Suppressor macrophage treated with lipopolysaccharide for 4 hours (primary cell): Measurements from ENCODE around the gene EPAS1.

Source experiments
- DNase-seq: peaks from one replicate; pipeline ENCODE4 v3.0.0-alpha.2; 2020

EPAS1 gene

DNA sequence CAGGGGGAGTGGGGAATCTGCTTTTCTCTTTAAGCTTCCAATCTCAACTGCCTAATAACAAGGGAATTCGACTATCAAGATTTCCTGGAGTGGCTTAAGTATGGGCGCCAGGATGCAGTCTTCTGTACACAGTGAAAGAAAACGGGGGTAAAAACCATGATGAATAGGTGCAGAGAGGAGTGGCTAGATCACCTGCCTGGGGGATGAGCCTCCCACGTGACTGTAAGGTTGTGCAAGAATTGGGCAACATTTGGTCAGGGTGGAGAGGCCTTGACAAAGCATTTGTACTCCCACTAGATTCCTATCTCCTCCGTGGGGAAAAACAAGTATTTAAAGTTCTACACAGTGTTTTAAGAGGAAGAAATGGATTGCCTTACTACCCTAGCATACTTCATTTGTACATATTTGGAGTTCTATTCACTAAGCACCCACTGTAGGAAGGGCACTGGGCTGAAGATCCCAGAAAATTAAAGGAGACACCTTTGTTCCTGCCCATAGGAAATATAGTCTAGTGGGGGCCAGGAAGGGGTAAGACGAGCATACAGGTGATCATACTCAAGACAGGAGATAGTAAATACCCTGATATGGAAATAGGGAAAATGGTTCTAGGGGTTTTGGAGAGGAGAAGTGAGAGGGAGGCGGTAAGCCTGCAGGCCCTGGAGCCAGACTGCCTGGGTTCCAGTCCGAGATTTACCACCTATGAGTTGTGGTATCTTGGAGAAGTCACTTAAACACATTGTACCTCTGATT is 29.2 kb downstream of the EPAS1 start:
- DNase-seq, result peak; percentile 26

DNA sequence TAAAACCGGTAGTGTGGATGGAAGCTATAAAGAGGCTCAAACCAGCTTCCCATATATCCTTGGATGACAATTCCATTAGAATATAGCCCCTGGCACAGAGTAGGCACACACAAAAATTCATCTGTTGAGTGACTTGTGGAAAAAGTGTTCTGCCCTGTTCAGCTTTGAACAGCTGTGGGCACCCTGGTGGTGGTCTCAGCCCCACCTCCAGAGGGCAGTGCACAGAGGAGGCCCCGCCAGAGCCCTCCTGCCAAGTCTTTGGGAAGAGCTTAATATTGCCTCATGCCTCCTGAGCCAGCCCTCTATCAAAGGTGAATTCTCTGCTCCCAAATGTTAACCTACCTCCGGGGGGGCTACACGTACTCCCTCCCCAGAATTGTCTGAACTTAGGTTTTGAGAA is 30.4 kb downstream of the EPAS1 start:
- DNase-seq, result no peak

DNA sequence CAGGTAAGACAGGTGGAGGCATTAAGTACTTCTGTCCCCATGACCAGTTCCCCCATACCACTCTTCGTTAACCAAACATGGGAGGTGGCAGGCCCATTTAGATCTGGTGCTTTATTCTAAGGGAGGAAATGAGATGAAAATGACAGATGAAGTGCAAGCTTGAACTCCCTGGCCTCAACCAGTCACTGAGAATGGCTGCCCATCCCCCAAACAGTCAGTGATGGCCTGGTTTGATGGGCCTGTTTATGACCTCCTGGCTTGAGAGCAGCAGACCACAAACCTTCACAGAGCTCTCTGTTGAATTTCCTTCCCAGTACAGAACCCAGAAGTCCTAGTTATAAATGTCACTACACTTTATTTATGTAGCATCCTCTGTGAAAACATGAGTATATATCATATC is 31.1 kb downstream of the EPAS1 start:
- DNase-seq, result no peak

DNA sequence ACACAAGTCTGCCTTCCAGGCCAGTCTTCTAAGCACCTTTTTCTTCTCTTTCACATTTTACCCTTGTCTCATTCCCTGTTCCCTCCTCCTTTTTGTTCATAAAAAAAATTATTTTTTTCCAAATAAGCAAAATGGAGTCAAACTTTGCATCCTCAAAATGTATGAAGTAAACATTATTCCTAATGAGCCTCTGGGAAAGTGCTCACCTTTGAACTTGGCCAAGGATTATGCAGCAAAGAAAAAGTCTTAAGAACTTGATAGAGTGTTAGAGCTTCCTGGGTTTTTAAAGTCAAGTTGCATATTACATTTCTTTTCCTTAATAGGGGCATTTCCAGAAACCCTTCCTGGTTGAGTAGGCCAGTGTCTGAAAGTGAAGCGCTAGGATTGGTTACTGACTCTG is 31.6 kb downstream of the EPAS1 start:
- no peak for DNase-seq

DNA sequence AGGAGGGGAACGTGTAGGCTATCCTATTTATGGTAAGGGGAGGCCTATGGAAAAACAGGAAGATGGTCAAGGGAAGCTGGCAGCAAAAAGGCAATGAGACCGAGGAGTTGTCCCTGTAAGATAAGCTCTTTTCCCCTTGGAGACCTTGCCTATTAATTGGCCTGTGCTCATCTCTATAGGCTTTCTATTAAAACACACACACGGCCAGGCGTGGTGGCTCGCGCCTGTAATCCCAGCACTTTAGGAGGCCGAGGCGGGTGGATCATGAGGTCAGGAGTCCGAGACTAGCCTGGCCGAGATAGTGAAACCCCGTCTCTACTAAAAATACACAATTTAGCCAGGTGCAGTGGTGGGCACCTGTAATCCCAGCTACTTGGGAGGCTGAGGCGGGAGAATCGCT is 32.1 kb downstream of the EPAS1 start:
- DNase-seq, result no peak

DNA sequence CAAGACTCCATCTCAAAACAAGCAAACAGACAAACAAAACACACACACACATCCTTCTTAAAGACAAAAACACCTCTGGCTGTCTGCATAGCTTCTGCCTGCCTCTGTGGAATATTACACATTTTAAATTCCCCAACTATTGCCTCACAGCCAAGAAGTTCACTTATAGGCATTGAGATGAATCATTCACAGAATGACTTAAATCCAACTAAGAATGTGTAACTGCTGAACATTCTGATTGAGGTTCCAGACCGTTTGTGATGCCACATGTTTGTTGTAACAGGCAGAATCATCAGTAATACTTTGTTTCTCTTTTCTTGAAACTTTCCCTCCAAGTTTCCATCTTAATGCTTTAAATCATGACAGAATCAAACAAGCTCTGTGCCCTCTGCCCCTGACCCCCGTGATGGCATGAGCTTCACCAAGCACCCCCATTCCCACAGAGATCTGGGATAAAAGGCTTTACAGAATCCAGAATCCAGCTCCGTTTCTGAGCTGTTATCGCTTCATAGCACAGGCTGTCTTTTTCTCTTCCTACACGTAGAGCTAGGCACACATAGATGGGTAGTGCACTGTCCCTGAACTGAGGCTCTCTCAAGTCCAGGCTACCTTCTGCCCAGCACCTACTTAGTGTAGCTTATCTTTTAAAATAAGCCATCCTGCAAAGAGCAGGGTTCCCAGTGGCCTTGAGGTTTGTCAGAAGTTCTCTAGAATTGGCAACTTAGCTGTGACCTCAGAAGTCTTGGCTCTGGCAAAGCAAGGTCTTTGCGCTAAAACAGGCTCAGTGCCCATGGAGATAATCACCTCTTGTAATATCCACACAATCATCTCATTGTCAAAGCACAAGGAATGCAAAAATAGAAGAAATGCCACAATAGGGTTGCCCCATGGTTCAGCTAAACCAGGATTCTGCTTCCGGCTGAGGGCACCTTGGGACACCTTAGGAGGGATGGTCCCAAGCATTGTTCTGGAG is 32.9 kb downstream of the EPAS1 start:
- DNase-seq, result peak; percentile 93

DNA sequence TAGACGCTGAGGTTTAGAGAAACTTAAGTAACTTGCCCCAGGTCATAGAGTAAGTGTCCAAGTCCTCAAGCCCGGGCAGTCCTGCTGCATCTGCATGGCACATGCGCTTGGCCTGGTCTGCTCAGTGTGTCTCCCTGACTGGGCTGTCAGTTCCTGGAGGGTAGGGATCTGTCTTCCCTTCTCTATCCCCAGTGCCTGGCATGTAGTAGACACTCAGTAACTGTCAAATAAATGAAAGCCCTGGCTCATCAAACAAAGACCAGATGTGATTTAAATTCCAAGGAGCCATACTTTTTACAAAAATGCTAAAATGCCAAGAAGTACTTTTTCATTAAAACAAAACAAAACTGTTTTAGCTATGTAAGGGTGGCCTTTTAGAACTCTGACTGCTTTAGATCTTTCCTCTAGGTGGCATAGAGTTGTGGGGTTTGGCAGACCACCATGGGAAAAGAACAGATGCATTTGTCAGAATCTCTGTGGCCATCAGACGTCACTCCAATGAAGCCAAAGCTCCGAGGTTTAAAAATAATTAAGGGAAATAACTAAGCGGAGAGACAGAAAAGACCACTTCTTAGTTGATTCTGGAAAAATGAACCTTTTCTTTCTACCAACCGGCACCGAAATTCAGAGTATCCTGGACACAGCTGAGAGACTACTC is 34.0 kb downstream of the EPAS1 start:
- DNase-seq, result no peak

DNA sequence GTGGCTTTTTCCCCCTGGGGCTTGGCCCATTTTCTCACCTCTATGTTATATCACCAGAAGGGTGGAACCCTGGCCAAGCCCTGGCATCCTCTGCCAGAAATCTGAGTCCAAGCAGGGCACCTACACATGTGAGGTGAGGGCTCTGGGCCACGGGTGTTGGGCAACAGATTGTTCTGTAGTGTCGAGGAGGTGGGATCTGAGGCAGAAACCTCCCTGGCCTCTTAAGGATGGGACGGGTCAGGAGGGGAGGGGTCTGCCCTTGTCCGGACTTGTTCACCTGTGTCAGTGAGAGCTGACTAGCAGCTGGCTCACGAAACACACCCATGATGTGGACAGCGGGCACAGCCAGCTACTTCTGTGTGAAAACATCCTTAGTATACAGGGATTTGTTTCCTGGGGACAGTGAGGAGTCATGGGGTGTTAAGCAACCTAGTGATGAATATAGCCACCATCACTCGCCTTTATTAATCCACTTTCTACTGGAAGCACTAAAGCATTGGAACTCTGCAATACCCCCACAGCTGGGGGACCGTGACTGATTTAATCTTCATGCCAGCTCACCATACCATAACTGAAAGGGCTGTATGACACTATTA is 35.6 kb downstream of the EPAS1 start:
- DNase-seq, result peak; percentile 33

DNA sequence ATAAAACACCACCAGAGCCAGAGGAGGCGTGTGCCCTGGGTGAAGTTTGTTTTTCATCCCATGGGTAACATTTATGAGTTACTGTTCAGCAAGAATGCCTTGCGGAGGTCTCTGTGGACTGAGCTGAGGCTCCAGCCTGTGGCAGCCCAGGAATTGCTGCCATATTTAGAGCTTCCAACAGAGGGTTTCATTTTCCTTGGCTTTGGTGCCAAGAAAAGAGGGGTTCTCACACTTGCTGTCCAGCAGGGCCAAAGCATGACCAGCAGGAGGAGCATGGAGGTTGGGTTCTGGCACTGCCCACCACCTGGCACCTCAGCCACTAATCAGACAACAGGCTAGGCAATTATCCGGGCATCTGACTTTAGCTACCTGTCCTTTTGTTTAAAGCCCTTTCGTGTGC is 36.7 kb downstream of the EPAS1 start:
- no peak for DNase-seq

DNA sequence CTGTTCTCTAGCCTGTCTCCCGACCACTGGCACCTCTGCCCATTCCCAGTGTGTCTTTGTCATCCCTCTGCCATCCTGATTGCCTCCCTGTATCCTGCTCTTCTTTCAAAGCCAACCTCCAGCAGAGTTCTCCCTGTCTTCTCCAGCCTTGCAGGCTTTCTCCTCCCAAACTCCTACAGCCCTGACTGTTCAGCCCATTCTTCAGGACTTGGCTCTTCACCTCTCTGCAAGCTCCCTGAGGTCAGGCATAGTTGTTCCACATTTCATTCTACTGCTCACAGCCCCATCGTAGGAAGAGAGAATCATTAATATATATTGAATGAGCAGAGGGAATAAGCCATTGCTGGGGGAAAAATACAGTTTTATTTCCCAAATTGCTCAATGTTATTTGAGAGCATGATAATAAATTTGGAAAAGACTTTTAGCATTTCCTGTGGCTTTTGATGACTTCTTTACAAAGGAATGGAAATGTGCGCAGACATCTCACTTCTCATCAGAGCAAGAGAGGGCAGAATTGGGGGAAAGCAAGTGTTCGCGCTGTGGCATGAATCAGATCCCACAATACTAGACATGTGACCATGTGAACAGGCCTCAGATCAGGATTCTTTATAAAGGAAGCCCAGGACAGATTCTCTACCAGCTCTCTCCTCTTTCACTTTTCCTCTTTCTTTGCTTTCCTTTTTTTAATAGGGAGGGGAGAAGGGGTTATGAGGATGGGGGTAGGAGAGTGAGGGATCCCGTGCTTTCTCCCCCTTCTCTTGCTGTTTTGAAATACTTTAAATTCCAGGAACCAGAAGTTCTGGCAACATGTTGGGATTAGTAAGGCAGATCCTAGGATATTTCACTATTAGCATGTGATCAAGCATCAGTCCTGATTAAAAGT is 37.4 kb downstream of the EPAS1 start:
- DNase-seq, result peak; percentile 82

DNA sequence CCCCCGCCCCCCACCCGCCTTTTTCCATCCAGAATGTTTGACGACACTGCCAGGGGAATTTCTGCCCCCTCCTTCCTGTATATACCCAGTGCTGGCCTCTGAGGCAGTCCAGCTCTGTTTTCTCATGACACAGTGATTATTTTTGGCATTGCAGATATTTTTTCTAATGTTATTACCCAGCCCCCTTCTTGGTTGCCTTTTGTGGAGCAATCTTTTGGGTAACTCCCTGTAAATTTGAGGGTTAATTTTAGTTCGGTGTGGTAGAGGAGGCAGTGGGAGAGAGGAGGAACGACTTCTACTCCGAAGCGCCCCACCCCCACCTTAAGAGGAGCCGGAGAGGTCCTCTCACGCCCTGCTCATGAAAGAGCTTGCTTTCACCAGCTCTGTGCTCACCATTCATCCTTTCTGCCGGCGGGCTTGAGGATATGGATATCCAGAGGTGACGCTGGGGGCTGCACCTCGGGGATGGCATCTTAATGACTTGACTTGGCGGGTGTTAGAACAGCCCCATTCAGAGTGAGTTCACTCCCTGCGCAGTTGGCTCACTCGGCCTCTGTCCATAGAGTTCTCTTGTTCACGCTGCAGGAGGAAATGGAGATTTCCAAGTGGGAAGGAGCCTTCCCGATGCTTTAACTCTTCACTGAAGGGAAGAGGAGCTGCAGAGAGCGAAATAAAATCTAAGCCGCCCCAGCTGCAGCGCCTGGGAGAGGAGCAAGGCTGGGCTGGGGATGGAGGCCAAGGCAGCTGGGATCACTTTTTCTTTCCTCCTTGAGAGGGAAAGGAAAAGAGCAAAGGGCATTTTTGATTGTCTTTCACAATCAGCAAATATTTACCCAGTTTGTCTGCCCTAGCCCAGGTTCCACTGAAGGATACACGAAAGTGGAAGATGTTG is 38.4 kb downstream of the EPAS1 start:
- peak; percentile 67 for DNase-seq

DNA sequence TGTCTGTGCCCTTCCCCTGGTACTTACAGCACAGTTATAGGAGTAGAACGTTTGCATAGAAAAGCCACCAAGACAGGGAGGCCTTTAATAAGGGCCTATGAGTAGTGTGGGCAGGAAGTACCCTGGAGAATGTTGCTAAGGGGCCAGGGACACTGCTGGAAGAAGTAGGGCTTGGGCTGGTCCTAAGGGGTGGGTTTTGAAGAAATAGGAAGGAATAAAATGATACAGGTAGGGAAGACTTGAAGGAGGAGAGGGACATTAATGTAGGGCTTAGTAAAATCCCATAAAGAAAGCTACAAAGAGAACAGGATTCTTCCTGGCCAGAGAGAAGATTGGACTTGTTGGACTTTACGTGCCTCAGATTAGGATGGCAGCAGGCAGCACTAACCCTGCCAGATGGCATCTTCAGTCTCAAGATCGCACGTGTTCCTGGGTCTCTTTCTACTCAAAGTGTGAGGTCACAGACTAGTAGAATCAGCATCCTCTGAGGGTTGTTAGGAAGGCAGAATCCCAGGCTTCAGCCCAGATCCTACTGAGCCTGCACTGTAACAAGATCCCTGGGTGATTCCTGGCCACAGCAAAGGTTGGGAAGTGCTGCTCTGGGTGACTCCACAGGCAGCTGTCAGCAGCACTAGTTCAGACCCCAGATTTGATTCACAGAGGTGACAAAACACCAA is 39.2 kb downstream of the EPAS1 start:
- DNase-seq, result no peak

DNA sequence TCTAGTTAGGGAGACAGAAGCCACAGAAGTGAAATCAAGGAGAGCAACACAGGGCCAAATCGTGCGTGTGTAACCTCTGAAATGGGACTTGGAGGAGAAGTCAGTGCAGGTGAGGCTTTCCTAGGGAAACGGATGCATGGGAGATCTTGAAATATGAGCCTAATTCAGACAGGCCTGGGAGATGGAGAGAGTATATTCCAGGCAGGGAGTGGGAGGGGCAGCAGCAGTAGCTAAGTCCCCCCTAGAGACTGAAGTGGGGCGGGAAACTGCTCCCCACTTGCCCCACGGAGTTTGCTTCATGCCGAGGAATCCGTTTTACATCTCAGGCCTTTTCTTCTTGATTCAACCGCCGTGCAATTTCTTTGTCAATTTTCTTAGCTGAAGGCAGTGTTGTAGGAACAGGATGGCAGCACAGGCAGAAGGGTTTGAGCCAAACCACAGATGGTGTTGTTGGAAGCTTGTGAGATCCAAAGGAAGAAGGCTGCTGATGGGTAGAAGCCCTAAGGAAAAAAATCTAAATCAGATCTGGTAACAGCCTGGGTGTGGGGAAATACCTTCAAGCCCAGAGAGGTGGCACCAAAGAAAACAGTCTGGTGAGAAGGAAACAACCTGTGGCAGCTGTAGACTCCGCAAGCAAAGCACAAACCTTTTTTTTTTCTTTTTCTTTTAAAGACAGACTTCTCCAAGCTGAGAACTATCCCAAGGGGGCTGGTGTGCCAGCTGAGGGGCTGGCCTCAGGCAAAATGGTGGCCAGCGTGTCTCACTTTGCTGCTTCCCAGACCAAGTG is 40.2 kb downstream of the EPAS1 start:
- no peak for DNase-seq

DNA sequence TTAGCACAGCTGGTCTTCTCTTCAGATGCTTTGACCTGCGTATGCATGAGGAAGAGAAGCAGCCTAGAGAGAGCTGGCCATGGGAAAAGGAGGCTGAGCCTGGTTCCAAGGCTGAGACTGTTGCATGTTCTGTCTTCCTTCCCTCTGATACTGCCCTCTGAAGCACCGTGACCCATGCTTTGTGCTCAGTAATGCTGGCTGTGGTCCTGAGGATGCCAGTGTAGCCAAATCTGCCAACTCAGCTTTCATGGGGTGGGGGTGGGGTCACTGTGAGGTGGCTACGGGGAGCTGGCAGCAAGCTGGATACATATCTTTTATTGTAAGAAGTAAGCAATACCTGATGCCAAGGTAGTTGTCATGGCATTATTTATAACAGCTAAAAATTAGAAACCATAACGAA is 41.5 kb downstream of the EPAS1 start:
- DNase-seq, result no peak

DNA sequence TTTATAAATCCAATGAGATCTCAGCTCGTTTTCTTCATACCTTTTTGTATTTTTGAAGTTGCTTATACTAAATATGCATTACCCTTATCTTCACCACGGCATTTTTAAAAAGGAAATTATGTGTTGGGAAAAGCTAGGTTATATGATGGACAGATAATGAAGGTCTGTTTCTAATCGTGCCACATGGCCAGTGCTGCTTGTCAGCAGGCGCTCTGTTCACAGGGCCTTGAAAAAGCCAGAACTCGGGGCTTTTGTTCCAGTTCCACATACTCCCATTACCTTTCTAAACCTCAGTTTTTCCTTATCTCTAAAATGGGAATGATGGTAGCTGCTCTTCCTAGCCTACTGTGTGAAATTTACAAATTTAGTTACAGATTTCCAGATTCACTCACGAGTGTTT is 42.0 kb downstream of the EPAS1 start:
- no peak for DNase-seq

DNA sequence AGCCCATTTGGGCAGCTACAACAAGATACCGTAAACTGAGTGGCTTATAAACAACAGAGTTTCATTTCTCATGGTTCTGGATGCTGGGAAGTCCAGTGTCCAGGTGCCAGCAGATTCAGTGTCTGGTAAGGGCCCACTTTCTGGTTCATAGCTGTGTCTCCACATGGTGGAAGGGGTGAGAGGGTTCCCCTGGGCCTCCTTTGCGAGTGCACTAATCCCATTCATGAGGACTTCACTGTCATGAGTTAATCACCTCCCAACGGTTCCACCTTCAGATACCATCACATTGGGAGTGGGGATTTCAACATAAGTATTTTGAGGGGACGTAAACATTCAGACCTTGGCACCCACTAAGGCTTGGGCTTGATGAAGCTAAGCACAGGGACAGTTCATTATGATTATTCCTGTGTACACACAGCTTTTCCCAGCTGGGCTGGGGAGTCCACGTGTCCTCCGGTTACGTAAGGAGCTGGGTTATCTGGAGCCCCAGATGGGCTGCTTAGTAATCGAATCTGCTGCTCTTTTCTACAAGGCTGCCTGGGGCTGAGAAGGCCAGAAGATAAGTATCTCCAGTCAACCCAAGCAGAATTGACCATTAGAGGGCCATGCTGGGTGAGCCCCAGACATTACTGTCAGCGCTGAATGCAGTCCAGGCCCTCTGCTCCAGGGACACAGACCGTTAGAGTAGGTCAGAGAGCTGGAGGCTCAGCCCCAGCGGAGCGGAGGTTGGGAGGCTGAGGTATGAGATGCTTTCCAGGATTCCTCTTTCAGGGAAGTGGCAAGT is 42.7 kb downstream of the EPAS1 start:
- no peak for DNase-seq

DNA sequence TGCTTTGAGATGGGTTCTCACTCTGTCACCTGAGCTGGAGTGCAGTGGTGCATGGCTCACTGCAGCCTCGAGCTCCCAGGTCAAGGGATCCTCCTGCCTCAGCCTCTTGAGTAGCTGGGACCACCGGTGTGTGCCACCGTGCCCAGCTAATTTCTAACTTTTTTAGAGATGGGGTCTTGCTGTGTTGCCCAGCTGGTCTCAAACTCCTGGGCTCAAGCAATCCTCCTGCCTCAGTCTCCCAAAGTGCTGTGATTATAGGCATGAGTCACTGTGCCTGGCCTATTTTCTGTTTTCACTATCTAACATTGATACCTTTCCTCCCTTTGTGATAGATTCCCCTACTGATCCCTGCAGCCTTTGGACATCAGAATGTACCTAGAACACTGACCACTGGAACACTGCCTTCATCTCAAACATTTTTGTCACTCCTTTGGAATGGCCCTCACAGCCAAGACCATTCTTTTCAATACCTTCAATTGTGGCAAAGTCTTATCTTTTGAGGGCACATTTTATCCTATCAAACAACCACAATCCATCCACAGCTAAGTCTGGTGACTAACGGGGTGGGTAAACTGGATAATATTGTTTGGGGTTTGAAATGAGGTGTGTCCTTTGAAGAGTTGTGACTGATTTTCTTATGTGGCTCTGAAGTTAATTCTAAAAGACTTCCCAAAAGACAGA is 43.7 kb downstream of the EPAS1 start:
- DNase-seq, result no peak
